ENCODE measurements around the gene OSCP1.
"Not testable (repeated sequence)": the region's sequence is repeated elsewhere in the genome, so short reads cannot be mapped to it uniquely, and the experiment has no call there.

The OSCP1 gene, protein sequence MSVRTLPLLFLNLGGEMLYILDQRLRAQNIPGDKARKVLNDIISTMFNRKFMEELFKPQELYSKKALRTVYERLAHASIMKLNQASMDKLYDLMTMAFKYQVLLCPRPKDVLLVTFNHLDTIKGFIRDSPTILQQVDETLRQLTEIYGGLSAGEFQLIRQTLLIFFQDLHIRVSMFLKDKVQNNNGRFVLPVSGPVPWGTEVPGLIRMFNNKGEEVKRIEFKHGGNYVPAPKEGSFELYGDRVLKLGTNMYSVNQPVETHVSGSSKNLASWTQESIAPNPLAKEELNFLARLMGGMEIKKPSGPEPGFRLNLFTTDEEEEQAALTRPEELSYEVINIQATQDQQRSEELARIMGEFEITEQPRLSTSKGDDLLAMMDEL

DNA sequence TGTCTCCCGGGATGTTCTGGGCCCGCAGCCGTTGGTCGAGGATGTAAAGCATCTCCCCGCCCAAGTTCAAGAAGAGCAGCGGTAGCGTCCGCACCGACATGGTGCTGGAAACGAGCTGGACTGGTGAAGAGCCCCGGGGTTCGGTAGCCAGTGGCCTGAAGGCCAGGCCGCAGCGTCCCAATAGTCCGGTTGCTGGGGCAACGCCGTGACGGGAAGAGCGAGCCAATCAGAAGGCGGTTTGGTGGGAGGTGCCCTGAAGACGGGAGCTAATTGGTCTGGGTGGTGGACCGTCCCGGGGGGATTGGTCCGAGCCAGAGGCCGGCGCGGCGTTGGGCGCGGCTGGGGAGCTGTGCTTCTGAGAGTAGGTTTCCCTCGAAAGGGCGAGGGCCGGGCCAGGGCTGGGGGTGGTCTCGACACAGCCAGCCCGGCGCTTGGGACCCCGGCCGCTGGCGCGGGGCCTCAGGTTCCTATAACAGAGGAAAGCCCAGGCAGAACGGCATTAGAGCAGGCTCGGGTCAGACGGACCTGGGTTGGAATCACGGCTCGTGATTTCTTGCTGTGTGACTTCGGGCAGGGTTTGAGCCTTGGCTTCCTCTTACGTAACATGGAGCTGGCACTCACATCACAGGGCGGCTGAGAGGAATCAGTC is at the start of gene OSCP1:
TSS of gene OSCP1 (minus strand) at position 182 of the 649 bp plus-strand sequence. CDS start at position 100, 82 bp downstream.
- DNase-seq, result peak; percentile 90

DNA sequence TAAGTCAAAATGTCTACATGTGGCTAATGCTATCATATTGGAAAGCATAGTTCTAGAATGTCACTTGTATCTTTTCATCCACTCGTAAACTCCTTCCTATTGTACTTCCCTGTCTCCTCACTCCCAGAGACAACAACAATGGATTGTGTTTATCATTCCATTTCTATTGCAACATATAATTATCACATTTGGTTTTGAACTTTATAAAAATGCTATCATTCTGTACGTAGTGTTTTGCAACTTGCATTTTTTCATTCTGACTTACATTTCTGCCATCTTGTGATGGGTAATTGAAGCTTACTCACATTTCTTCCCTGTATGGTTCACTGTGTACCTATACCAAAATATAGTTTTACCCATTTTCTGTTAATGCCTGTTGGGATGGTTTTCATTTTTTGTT is 47.0 kb upstream of the OSCP1 start:
- no peak for DNase-seq

DNA sequence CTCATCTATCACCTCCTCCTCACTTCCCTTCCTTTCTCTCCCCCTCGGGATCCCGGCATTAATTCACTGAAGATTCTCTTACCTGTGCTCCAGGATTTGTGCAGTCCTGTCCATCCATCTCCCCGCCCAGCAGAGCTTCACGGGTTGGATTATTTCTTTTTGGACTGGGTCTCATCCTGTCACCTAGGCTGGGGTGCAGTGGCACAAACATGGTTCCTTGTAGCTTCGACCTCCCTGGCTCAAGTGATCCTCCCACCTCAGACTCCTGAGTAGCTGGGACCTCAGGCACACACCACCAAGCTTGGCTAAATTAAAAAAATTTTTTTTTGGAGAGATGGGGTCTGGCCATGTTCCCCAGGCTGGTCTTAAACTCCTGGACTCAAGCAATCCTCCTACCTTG is 44.7 kb upstream of the OSCP1 start:
- DNase-seq, result no peak

DNA sequence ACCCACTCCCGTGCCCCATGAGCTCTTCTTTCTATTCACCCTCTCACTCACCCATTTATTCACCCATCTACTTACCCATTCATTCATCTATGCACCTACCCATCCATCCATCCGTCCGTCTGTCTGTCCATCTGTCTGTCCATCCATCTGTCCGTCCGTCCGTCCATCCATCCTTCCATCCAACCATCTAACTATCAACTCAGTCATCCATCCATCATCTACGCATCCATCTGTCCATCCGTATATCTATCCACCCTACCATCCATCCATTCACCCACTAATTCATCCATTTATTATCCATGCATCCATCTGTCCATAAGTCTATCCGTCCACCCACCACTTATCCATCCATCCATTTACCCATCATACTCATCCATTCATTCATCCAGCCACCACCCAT is 43.3 kb upstream of the OSCP1 start:
- DNase-seq, result no peak

DNA sequence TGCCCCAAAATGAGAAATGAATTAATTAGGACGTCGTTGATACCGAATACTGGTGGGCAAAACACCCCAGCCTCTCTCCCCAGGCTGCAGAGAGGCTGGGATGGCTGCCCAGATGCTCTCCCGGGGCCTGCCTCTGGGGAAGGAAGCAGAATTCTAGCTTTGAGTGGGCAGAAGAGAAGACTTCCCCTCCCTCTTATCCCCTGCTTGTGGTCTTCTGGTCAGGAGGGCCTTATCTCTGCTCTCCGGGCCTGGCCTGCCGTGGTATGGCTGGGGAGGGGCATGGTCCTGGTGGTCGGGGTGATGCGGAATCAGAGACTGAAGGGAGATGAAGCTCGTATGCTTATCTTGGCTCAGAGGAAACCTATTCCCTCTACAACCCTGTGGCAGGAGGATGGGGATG is 42.2 kb upstream of the OSCP1 start:
- no peak for DNase-seq

DNA sequence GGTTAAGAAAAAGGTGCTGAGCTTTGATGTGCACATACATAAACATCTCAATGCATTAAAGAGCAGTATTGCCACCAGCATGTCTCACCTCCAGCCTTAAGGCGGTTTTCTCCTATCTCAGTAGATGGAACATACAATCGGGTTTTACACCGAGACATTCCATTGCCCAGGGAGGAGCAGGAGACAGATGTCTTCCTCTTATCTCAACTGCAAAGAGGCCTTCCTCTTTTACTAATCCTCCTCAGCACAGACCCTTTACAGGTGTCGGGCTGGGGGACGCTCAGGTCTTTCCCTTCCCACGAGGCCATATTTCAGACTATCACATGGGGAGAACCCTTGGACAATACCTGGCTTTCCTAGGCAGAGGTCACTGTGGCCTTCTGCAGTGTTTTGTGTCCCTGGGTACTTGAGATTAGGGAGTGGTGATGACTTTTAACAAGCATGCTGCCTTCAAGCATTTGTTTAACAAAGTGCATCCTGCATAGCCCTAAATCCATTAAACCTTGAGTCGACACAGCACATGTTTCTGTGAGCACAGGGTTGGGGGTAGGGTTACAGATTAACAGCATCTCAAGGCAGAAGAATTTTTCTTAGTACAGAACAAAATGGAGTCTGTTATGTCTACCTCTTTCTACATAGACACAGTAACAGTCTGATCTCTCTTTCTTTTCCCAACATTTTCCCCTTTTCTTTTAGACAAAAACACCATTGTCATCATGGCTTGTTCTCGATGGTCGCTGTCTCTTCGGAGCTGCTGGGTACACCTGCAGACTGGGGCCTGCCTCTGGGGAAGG is 39.2 kb upstream of the OSCP1 start:
- not testable (repeated sequence) for DNase-seq

DNA sequence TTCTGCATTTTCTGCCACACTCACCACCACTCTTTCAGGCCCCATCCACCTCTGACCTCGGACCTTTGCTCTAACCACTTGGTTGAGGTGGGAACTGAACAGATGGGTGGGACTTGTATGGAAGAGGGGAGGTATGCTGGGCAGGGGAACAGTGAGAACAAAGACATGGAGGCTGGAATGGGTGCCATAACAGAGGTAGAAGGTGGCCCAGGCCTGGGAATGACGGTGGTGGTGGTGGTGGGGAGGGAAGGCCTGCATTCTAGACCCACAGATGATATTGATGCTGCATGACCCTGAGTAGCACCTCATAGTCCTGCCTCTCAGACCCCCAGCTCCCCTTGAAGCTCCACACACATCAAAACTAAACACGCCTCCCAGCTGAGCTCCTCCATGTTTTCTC is 37.7 kb upstream of the OSCP1 start:
- no peak for DNase-seq

DNA sequence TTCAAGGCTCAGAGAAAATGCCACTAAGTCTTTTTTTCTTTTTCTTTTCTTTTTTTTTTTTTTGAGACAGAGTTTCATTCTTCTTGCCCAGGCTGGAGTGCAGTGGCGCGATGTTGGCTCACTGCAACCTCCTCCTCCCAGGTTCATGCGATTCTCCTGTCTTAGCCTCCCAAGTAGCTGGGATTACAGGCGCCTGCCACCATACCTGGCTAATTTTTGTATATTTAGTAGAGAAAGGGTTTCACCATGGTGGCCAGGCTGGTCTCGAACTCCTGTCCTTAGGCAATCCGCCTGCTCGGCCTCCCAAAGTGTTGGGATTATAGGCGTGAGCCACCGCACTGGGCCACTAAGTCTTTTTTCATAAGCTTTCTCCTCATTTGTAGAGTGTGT is 37.1 kb upstream of the OSCP1 start:
- not testable (repeated sequence) for DNase-seq

DNA sequence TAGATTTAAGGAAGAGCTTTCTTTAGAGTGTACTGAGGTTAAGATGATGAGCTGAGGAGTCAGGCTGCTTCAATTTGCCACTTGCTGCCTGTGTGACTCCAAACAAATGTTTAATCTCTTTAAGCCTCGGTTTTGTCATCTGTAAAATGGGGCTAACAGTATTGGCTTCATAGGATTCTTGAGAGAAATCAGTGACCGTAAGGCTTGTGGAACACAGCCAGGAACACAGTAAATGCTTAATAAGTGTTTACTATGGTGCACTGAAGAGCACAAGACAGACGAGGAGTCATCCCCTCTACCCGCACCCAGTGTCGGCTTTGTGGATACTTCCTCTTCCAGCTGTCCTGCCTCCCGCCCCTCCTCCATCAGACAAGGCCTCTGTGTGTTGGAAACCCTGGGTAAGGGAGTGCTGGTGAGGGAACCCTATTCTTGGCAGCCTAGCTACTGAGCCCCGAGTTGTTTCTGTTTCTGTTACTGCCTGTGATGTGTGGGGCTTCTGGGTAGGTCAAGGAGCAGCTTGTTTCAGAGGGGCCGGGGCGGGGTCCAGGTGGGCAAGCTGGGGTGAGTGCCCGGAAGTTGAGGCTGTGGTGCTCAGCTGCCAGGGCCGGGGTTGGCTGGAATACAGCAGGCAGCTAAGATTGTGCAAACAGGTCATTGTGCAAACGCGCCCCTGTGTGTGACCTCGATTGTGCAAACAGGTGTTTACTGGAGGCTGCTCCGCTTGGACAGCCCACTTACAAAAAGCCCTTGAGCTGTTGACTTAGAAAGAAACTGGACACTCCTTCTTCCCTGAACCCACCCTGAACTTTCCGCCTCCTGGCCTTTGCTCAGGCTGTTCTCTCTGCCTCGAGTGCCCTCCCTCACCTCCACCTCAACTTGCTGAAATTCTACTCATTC is 36.4 kb upstream of the OSCP1 start:
- no peak for DNase-seq

DNA sequence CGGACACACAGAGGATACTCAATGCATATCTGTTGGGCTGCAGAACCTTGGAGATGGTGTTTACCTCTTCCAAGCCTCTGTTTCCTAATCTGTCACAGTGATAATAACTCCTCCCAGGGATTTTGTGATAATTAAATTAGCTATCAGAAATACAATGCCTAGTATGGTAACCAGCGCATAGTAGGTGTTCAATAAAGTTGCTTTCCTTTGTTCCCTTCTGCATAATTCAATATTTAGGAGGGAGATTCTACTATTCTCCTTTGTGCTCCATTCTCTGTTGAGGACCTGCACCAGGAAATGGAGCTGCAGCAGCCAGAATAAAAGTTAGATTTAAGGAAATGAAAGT is 35.8 kb upstream of the OSCP1 start:
- no peak for DNase-seq

DNA sequence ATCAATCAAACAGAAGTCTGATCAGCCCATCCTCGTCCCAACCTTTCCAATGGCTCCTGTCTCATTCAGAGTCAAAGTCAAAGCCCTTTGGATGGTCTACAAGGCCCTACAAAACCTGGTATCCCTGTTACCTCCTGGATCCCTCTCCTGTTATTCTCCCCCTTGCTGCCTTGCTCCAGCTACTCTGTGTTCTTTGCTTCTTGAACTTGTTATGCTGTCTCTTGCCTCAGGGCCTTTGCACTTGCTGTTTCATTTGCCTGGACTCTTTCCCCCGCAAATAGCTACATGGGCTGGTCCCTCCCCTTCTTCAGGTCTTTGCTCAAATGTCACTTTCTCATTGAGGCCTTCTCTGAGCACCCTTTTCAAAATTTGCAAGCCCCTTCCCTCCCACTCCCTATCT is 33.8 kb upstream of the OSCP1 start:
- DNase-seq, result no peak

DNA sequence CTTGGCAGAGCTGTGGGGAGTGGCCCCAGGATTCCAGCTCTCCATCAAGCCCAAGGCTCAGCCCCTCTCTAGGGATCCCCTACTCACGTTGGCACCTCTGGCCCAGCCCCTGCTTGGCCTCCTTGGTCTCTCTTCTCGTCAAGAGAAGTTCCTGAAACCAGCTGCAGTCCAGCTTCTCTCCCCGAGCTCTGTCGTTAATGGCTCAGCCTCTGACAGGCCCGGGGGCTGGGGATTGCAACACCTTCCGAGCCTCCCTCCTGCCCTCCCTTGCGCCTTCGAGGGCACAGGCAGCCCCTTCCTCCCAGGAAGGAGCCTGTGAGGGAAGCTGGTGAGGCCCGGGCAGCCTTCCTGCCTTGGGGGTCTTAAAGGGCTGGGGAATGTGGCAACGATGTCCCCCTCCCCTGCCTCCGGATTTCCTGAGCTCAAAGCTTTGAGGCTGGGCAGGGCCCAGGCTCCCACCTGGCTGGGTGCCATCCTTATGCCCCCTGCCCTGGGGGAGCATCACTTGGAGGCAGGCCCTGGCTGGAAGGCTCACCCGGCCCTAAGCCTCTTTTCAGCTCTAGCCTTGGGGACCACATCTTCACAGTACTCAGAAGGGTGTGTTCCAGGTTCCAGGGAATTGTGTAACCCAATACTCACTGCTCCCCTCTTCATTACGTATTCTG is 32.6 kb upstream of the OSCP1 start, which contains the start of gene CSF3R:
TSS of gene CSF3R (minus strand) at position 190 of the 665 bp plus-strand sequence. CDS start 3,417 bp downstream, outside the sequence.
- DNase-seq, result no peak

DNA sequence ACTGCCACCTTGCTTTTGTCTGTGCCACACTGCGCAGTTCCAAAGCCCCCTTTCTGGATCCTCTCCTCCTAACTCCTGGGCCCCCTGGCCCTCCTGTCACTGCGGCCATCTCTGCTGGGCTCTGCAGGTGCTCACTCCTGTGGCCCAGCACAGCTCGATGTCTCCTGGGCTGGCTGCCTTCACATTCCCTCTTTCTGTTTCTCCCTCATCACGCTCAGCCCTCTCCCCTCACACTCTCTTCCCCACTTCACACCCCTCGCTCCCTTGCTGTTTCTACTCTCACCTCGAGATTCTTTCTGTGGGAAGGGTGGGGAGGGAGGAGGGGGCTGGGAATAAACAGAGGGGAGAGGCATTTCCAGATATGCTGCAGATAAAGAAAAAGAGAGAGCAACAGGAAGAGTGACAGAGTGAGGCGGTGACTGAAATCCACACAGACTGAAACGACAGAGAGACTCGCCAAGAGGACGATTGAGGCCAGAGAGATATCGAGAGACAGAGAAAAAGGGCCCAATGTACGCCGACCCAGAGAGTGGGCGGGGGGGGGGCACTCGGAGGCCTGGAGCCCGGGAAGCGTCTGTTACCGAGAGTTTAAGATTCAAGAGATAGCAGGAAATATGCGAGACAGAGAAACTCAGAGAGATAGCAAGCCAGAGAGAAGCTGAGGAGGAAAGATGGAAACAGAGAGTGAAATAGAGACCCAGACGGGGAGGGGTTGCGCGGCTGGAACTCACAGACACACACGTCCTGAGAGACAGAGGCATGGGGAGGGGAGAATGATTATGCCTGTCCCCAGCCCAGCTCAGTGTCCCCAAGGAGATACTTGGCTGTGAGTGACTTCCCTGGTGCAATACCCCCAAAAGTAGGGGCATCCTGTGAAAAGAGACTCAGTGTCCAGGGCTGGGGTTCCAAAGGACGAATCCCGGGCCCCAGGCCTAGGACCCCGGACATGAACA is 31.8 kb upstream of the OSCP1 start:
- DNase-seq, result no peak

DNA sequence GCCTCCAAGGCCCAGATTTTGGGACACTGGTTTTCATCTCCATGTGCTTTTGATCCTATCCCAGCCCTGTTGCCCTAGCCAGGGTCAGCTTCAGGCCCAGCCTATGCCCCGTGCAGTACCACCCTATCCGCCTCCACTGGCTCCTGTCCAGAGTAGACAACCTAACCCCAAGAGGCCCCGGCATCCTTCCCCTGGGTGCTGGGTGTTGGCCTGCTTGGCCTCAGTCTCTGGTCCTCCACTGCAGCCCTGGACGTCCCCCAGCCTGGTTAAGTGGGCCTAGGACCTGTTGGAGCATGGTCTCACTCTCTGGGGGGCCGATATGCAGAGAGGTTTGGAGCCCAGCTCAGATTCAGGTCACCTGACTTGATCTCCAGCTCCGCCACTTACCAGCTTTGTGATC is 30.8 kb upstream of the OSCP1 start:
- DNase-seq, result no peak

DNA sequence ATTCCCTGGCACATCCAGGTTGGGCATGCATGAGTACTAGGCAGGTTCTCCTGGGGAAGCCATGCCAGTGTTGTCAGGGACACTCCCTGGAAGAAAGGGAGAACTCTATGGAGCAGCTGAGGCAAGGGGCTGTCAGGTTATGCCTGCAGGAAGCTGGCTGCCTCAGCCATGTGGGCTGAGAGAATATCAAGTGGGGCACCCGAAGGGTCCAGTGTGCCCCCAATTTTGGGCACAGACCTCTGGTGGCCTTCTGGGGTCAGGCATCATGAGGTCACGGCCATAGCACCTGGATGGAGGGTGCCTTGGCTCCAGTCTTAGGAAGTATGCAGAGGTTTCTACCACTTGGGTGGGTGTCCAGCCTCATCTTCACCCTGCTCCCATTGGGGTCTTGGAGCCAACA is 29.9 kb upstream of the OSCP1 start:
- no peak for DNase-seq

DNA sequence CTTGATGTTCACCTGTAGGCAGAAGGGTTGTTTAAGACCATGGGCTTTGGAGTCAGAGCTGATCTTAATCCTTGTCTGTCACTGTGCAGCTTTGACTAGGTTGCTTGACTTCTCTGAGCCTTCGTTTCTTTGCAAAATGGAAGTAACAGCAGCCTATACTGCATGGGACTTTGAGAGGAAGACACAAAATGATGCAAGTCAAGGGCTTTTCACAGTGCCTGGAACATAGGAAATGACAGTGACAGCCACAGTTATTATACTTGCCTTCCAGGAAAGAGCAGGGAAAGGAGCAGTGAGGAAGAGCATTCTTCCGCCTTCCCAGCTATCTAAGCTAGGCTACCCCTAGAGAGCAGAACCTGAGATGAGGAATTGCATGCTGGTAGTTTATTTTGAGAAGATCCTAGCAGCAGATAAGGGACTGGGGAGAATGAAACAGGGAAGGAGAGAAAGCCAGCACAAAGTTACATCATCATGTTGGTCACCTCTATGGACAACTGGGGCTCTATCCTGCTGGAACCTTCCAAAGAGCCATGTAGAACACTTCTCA is 29.3 kb upstream of the OSCP1 start:
- DNase-seq, result no peak

DNA sequence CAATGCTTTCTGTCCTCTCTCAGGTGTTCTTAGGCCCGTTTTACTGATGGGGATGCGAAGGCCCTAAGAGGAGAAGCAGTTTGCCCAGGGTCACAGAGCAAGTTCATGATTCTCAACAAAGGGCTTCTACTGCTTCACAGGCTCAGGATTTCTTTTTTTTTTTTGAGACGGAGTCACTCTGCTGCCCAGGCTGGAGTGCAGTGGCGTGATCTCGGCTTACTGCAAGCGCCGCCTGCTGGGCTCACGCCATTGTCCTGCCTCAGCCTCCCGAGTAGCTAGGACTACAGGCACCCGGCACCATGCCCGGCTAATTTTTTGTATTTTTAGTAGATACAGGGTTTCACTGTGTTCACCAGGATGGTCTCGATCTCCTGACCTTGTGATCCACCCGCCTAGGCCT is 27.4 kb upstream of the OSCP1 start:
- DNase-seq, result not testable (repeated sequence)

DNA sequence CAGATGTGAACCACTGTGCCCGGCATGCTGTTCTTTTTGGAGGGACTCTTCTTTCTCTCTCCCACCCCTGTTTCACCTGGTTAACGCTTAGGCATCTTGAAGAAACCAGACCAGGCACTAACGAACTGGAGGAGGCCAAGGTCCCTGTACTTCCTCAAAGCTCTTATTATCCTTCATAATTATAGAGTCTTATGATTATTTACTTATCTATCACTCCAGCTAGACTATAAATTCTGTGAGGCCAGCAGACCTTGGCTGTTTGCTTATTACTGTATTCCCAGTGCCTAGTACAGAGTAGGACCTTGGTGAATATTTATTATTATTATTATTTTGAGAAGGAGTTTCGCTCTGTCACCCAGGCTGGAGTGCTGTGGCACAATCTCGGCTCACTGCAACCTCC is 26.7 kb upstream of the OSCP1 start:
- no peak for DNase-seq

DNA sequence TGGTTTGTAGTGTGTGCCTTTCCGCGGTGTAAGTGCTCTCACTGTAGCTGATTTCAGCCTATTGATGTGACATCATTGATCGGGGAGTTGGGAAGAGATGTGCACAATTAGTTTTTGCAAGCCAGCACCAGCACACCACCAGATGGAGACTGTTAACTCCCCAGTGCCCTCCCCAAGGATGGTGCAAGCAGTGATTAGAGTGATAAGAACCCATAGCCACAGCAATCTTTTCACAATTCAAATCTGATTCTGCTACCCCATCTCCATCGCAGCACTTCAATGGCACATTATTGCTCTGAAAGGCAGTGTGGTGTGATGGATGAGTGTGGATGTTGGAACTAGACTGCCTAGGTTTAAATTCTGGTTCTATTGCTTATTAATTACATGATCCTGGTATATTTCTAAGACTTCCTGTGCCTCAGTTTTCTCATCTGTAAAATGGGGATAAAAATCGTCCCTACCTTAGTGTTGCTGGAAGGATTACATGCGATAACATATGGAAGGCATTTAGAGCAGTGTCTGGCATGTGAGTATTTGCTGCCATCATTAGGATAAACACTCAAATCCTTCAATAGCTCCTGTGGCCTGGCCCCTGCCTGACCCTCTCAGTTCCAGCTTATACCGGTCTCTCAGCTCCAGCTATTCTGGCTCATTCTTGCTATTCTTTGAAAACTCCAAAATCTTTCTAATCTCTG is 25.8 kb upstream of the OSCP1 start:
- DNase-seq, result no peak

DNA sequence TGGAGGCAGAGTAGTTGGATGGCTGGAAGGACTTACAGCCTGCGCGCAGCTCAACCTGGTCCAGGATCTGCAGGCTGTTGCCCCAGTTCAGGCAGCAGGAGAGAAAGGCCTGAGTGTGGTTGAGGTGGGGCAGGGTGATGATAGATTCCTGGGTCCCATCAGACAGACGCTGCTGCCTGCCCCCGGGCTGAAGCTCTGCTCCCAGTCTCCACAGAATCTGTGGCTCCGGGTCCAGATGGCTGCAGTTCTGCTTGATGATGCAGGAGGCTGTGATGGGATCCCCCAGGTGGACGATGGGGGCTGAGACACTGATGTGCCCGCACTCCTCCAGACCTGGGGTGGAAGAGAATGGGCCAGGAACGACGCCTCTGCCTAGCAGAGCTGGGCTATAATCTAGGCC is 25.1 kb upstream of the OSCP1 start:
- no peak for DNase-seq

All from amniotic stem cell (primary cell).